Nephron progenitor cell (in vitro differentiated cells): ENCODE results near the gene RO60.

Experiments
- DNase-seq: peaks from one replicate; pipeline ENCODE4 v3.0.0; 2021
- H3K27ac Mint-ChIP-seq: 2 replicates; pipeline ENCODE4 v1.8.0; 2021; ENCODE audit warnings: mild to moderate bottlenecking, moderate library complexity, mixed read lengths
- H3K27me3 Mint-ChIP-seq: 2 replicates; pipeline ENCODE4 v1.8.0; 2021; ENCODE audit warnings: mild to moderate bottlenecking, low read depth, mixed read lengths; ENCODE audit not compliant: poor library complexity
- H3K36me3 Mint-ChIP-seq: 2 replicates; pipeline ENCODE4 v1.8.0; 2021; ENCODE audit warnings: low read depth, mixed read lengths
- H3K4me1 Mint-ChIP-seq: 2 replicates; pipeline ENCODE4 v1.8.0; 2021; ENCODE audit warnings: mixed read lengths
- H3K4me3 Mint-ChIP-seq: 2 replicates; pipeline ENCODE4 v1.8.0; 2021; ENCODE audit warnings: mild to moderate bottlenecking, moderate library complexity, mixed read lengths
- H3K9me3 Mint-ChIP-seq: 2 replicates; pipeline ENCODE4 v1.8.0; 2021; ENCODE audit warnings: mild to moderate bottlenecking, moderate library complexity, mixed read lengths
- TF ChIP-seq, protein P1 (sequence below): fragments of 200-600 bp; sonication (generic); IDR thresholded peaks from 2 replicates; pipeline ENCODE4 v1.5.0; 2021; ENCODE audit warnings: antibody characterized with exemption

RO60 gene

DNA sequence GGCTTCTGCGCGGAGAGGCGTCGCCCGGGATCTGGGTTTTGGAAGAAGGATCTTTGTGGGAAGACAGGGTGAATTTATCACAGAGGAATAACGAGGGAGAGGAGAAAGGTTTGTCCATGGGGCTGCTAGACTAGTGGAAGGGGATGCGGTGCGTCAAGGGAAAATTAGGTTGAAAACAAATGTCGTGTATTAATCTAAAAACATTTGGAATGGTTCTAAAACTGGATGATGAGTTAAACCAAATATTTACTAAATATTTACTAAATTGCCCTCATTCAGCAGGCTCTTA lies 647 bp downstream of the RO60 start:
- TF ChIP-seq, protein P1, sequence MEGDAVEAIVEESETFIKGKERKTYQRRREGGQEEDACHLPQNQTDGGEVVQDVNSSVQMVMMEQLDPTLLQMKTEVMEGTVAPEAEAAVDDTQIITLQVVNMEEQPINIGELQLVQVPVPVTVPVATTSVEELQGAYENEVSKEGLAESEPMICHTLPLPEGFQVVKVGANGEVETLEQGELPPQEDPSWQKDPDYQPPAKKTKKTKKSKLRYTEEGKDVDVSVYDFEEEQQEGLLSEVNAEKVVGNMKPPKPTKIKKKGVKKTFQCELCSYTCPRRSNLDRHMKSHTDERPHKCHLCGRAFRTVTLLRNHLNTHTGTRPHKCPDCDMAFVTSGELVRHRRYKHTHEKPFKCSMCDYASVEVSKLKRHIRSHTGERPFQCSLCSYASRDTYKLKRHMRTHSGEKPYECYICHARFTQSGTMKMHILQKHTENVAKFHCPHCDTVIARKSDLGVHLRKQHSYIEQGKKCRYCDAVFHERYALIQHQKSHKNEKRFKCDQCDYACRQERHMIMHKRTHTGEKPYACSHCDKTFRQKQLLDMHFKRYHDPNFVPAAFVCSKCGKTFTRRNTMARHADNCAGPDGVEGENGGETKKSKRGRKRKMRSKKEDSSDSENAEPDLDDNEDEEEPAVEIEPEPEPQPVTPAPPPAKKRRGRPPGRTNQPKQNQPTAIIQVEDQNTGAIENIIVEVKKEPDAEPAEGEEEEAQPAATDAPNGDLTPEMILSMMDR: no peak
- DNase-seq: no peak
- peaks cover 38% of the 10 kb centered on the region for H3K4me1 Mint-ChIP-seq
- peak overlapping the region; percentile 99 for H3K27ac Mint-ChIP-seq
- H3K4me3 Mint-ChIP-seq: peak overlapping the region; percentile 97
- peaks cover 13% of the 10 kb centered on the region for H3K9me3 Mint-ChIP-seq
- H3K36me3 Mint-ChIP-seq: peaks cover 21% of the 10 kb centered on the region
- no peaks in the 10 kb centered on the region for H3K27me3 Mint-ChIP-seq

DNA sequence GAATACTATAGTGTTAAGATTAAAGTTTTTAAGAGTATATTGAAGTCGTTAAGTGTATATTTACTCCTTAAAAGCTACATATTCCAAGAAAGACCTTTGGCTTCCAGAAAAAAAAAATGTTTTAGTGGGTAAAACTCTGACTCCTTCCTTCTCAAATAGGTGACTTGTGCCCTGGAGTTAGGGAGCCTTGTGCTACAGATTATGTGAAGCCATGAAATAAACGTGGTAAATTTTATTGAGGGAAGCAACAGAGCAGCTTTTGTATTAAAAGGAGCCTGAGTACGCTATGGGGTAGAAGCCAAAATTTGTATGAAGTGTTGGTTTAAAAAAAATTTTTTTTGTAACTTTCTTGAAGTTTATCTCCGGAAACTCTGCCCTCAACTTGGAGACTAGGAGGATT lies 994 bp downstream of the RO60 start:
- peak overlapping the region; percentile 99 for H3K27ac Mint-ChIP-seq
- peaks cover 13% of the 10 kb centered on the region for H3K9me3 Mint-ChIP-seq
- DNase-seq: no peak
- H3K4me3 Mint-ChIP-seq: peak overlapping the region; percentile 97
- no peaks in the 10 kb centered on the region for H3K27me3 Mint-ChIP-seq
- TF ChIP-seq, protein P1: no peak
- H3K36me3 Mint-ChIP-seq: peaks cover 25% of the 10 kb centered on the region
- H3K4me1 Mint-ChIP-seq: peaks cover 38% of the 10 kb centered on the region

DNA sequence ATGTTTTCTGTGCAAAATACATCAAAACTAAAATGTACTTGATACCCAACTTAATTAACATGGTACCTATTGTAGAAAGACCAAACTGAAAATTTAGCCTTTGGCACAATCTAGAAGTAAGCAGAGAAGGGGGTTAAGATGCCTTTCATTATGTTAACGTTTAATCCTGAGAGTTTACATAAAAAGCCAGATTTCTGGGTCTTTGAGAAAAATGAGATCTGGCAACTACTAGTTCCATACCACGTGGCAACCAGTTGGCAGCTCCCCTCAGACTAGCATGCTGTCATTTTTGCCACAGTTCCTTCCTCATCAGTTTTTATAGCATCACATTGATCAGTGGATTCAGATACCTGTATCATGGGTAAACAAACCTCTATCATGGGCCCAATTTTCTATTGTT lies 1.5 kb downstream of the RO60 start:
- Mint-ChIP-seq H3K36me3 (peaks cover 30% of the 10 kb centered on the region), H3K4me1 (peaks cover 38% of the 10 kb centered on the region), H3K27ac (peak overlapping the region; percentile 25), H3K9me3 (peaks cover 13% of the 10 kb centered on the region), H3K27me3 (no peaks in the 10 kb centered on the region), H3K4me3 (peak overlapping the region; percentile 97)
- no peak for DNase-seq
- TF ChIP-seq, protein P1: no peak

DNA sequence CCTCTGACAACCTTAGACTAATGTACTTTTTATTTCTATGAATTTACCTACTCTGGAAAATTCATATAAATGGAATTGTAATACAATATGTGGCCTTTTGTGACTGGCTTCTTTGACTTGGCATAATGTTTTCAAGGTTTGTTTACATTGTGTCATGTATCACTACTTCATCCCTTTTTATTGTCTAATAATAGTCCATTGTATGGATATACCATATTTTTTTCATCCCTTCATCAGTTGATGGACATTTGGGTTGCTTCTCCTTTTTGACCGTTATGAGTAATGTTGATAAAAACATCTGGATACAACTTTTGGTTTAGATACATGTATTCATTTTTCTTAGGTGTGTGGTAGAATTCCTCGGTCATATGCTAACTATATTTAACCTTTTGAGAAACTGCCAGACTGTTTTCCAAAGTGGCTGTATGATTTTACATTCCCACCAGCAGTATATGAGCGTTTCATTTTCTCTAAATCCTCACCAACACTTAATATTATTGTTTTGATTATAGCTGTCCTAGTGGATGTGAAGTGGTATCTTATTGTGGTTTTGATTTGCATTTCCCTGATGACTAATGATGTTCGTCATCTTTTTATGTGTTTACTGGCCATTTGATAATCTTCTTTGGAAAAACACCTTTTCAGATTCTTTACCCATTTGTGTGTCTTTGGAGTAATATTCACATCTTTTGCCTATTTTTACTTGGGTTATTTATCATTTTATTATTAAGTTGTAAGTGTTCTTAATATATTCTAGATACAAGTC lies 3.5 kb downstream of the RO60 start:
- DNase-seq: no peak
- Mint-ChIP-seq H3K4me1 (peaks cover 26% of the 10 kb centered on the region), H3K4me3 (peak overlapping the region; percentile 31), H3K9me3 (peaks cover 13% of the 10 kb centered on the region), H3K36me3 (peaks cover 46% of the 10 kb centered on the region), H3K27me3 (no peaks in the 10 kb centered on the region), H3K27ac (no peak overlapping the region)
- TF ChIP-seq, protein P1: no peak

DNA sequence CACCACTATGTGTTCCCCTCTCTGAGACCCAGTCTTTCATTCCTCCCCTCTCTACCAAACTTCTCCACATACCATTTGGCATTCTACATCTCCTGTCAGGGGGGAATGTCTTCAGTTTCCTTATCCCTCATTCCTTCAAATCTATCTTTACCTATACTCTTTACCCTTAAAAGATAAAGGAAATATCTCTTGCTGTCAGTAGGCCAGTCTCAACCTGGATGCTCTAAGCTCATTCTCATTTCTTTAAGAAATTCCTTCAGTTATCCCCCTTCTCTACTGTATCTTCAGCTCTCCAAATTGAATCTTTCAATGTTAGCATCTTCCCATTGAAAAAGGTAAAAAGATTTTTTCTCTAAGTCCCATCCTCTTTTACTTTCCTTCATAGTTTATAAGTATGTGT lies 6.5 kb downstream of the RO60 start:
- no peak overlapping the region for H3K27ac Mint-ChIP-seq
- no peak overlapping the region for H3K4me3 Mint-ChIP-seq
- peaks cover 51% of the 10 kb centered on the region for H3K36me3 Mint-ChIP-seq
- H3K27me3 Mint-ChIP-seq: no peaks in the 10 kb centered on the region
- DNase-seq: no peak
- peaks cover 13% of the 10 kb centered on the region for H3K9me3 Mint-ChIP-seq
- TF ChIP-seq, protein P1: no peak
- H3K4me1 Mint-ChIP-seq: peaks cover 22% of the 10 kb centered on the region

DNA sequence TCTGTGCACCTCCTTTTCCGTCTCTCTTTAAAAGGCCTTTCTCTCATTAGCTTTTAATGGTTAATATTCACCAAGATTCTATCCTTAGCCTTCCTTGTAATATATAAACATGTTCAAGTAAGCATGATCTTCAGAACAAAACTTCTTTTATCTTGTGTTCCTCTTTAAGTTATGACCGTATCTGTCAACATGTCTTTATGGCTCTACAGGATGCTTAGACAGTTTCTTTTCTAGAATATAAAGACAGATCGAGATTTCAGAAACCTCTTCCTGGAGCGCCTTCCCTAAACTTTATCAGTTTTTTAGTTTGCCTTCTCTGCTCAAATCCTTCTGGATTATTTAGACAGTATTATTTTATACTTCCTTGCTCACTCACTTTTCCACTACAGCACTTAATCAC lies 7.2 kb downstream of the RO60 start:
- peaks cover 13% of the 10 kb centered on the region for H3K9me3 Mint-ChIP-seq
- TF ChIP-seq, protein P1: no peak
- DNase-seq: no peak
- no peaks in the 10 kb centered on the region for H3K27me3 Mint-ChIP-seq
- H3K4me1 Mint-ChIP-seq: peaks cover 20% of the 10 kb centered on the region
- H3K36me3 Mint-ChIP-seq: peaks cover 51% of the 10 kb centered on the region
- H3K4me3 Mint-ChIP-seq: no peak overlapping the region
- no peak overlapping the region for H3K27ac Mint-ChIP-seq
